PC-9 (cell line): Measurements from ENCODE around the gene GDF7. TPM values are rescaled to one million over a fixed set of nuclear protein-coding genes. Genes with fewer than 3 reads are reported as not detected.

Source experiments
- BruUV-seq: library from RNA; stranded (reverse); fragments of 400-500 nt; replicated peaks from 2 replicates; lab custom pipeline; 2021; lab: Mats Ljungman, UMichigan
- CTCF ChIA-PET: fragments of 300-600 bp; sonication (Branson Sonifier 250); formaldehyde crosslinking; loops from one replicate; lab custom pipeline; 2022; ENCODE audit warnings: antibody characterized with exemption; lab: Charles Lee
- POLR2A ChIA-PET: fragments of 300-600 bp; sonication (Branson Sonifier 250); formaldehyde crosslinking; loops from one replicate; lab custom pipeline; 2022; ENCODE audit warnings: antibody characterized with exemption; ENCODE audit not compliant: unreplicated experiment; lab: Charles Lee
- DNase-seq, 2 experiments: peaks; one replicate each; pipeline versions ENCODE4 v3.0.0 to v3.0.0-alpha.2; 2015 to 2022; ENCODE audit warnings: mixed read lengths in 1 of 2
- H2AFZ ChIP-seq: fragments of 200-600 bp; sonication (generic); 2 replicates; pipeline ENCODE4 v1.8.1; 2017; ENCODE audit warnings: antibody characterized with exemption
- H3F3A ChIP-seq: fragments of 200-600 bp; sonication (generic); 2 replicates; pipeline ENCODE4 v1.8.1; 2017; ENCODE audit warnings: antibody characterized with exemption, mild to moderate bottlenecking, low read depth; ENCODE audit not compliant: insufficient read depth
- H3K27ac ChIP-seq: fragments of 200-600 bp; sonication (generic); 2 replicates; pipeline ENCODE4 v1.6.1; 2016; ENCODE audit warnings: mixed run types
- H3K27me3 ChIP-seq: fragments of 200-600 bp; sonication (generic); 2 replicates; pipeline ENCODE4 v1.6.1; 2016; ENCODE audit warnings: low read depth, mixed run types; ENCODE audit not compliant: insufficient read depth
- H3K36me3 ChIP-seq: fragments of 200-600 bp; sonication (generic); 2 replicates; pipeline ENCODE4 v1.6.1; 2016; ENCODE audit warnings: low read depth, mixed run types
- H3K4me1 ChIP-seq: fragments of 200-600 bp; sonication (generic); replicated peaks from 2 replicates; pipeline ENCODE4 v1.6.1; 2016; ENCODE audit warnings: mixed run types; ENCODE audit not compliant: insufficient read depth
- H3K4me2 ChIP-seq: fragments of 200-600 bp; sonication (generic); 2 replicates; pipeline ENCODE4 v1.6.1; 2017; ENCODE audit warnings: mixed run types
- H3K4me3 ChIP-seq: fragments of 200-600 bp; sonication (generic); 2 replicates; pipeline ENCODE4 v1.6.1; 2016; ENCODE audit warnings: mixed run types
- H3K79me2 ChIP-seq: fragments of 200-600 bp; sonication (generic); 2 replicates; pipeline ENCODE4 v1.6.1; 2017; ENCODE audit warnings: low read depth, mixed run types
- H3K9me2 ChIP-seq: fragments of 200-600 bp; sonication (generic); 2 replicates; pipeline ENCODE4 v1.8.1; 2017; ENCODE audit warnings: mild to moderate bottlenecking; ENCODE audit not compliant: insufficient read depth
- H3K9me3 ChIP-seq: fragments of 200-600 bp; sonication (generic); 2 replicates; pipeline ENCODE4 v1.8.1; 2016; ENCODE audit warnings: low read depth; ENCODE audit not compliant: insufficient read depth
- H4K20me1 ChIP-seq: fragments of 200-600 bp; sonication (generic); 2 replicates; pipeline ENCODE4 v1.8.1; 2017; ENCODE audit not compliant: insufficient read depth
- EZH2 ChIP-seq: fragments of 200-600 bp; sonication (generic); IDR thresholded peaks from 2 replicates; pipeline ENCODE4 v1.8.0; 2017; ENCODE audit warnings: antibody characterized with exemption, low read depth
- intact Hi-C: fragments of 100-400 bp; cut with micrococcal nuclease; formaldehyde crosslinking; loops from one replicate; pipeline ENCODE4 v1.10.0; 2022; ENCODE audit not compliant: unreplicated experiment
- total RNA-seq: library from RNA; stranded (reverse); gene quantifications from 2 replicates; pipeline ENCODE4 v1.2.3, GENCODE V29; 2021
- TF ChIP-seq, protein P1 (sequence below): fragments of 200-600 bp; sonication (generic); conservative IDR thresholded peaks from 2 replicates; pipeline ENCODE4 v1.6.1; 2017; ENCODE audit warnings: mixed run types, antibody characterized with exemption, mild to moderate bottlenecking, moderate library complexity

Gene GDF7
- total RNA-seq, 1 experiment from 2014 or later, result 0.04 TPM

DNA sequence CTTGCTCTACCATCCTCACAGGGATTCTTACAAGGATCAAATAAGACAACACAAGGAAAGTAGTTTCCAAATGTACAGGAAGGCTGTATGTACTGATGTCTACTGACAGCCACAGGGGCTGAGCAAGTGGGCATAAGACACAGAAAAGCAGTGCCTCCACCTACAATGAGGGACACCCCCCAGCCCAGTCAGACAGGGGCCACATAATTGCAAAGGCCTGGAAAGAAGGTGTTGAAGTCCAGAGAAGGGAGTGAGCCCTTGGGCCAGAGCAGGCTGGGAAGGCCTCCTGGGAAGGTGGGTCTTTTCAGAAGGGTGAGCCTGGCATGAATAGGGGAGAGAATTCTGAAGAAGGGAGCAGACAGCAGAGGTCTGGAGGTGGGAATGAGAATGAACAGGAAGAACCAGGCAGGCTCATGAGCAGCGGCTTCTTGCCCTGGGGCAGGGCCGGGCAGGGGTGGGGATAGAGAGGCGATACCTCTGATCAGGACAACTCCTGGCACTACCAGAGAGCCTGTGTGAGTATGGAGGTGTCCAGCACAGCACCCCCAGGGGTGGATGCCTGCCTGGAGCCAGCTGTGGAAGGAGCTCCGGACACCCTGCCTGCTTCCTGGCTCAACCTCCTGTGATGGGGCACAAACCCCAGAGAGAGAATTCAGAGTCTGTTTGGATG lies 46.1 kb upstream of the GDF7 start:
- Histone ChIP-seq H3K79me2 (no peaks in the 10 kb centered on the region), H3K36me3 (no peaks in the 10 kb centered on the region), H2AFZ (no peak overlapping the region), H3K9me2 (no peaks in the 10 kb centered on the region), H3K4me2 (peak overlapping the region; percentile 26; the same call in 1 of the 2 replicates), H3K9me3 (no peaks in the 10 kb centered on the region), H3K4me1 (peaks cover 38% of the 10 kb centered on the region), H4K20me1 (no peaks in the 10 kb centered on the region), H3K27ac (no peak overlapping the region), H3F3A (peaks cover 3% of the 10 kb centered on the region; the same call in 1 of the 2 replicates), H3K4me3 (no peak overlapping the region), H3K27me3 (no peaks in the 10 kb centered on the region)
- POLR2A ChIA-PET, result interaction anchor here (0.7 kb wide), 1 partner anchor 389 kb away, joined by 9 read pairs; no protein-coding TSS in a partner anchor
- TF ChIP-seq, protein P1, sequence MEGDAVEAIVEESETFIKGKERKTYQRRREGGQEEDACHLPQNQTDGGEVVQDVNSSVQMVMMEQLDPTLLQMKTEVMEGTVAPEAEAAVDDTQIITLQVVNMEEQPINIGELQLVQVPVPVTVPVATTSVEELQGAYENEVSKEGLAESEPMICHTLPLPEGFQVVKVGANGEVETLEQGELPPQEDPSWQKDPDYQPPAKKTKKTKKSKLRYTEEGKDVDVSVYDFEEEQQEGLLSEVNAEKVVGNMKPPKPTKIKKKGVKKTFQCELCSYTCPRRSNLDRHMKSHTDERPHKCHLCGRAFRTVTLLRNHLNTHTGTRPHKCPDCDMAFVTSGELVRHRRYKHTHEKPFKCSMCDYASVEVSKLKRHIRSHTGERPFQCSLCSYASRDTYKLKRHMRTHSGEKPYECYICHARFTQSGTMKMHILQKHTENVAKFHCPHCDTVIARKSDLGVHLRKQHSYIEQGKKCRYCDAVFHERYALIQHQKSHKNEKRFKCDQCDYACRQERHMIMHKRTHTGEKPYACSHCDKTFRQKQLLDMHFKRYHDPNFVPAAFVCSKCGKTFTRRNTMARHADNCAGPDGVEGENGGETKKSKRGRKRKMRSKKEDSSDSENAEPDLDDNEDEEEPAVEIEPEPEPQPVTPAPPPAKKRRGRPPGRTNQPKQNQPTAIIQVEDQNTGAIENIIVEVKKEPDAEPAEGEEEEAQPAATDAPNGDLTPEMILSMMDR, result no peak
- TF ChIP-seq EZH2, result no peak
- intact Hi-C loops, result no loop called here
- peak; percentile 56 to 74 for DNase-seq
- CTCF ChIA-PET, result no interaction called here
- BruUV-seq, result no TSS peak

DNA sequence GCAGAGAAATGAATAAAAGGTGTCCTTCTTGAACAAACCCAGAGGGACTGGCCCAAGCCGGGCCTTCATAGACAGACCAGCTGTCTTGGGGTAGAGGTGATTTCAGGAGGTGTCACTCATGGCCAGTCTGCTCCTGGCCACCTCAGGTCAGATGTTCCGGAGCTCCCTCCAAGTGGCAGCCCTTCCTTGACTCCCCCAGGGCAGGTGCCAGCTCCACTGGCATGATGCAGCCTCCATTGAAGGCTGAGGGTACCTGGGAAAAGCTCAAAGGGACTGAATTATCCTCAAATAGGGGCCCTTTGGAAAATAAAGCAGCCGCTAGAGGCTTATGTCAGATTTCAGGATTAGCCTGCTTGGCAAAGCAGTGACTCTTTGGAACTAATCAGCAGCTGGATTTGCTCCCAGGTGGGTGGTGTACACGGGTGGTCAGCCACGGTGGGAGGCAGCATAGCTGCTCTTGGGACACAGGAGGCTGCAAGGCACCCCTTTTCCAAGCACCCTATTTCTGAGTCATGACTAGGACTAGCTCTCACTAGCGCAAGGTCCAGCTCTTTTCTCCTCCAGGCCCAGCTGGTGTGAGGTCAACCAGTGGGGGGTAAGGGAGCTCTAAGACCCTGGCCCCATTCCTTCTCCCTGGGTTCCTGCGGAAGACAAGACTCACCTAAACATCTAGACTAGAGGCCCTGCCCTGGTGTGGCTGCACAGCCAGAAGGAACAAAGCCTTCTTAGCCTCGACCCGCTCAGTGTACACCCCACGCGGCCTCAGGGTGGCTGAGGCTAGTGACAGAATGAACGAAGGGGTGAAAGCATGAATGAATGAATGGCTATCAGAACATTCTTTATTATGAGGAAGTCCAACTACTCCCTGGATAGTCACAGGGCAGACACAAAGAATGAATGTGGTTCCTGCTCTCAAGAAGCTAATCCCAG lies 45.3 kb upstream of the GDF7 start:
- TF ChIP-seq, protein P1, result no peak
- ChIA-PET CTCF (no interaction called here), POLR2A (interaction anchor here (0.5 to 0.7 kb wide), 2 partner anchors 389 to 570 kb away, joined by 3 to 9 read pairs; no protein-coding TSS in a partner anchor)
- no TSS peak for BruUV-seq
- H2AFZ ChIP-seq, result no peak overlapping the region
- no peaks in the 10 kb centered on the region for H3K9me2 ChIP-seq
- peaks cover 3% of the 10 kb centered on the region; the same call in 1 of the 2 replicates for H3F3A ChIP-seq
- H3K27ac ChIP-seq, result no peak overlapping the region
- H3K79me2 ChIP-seq, result no peaks in the 10 kb centered on the region
- no peaks in the 10 kb centered on the region for H3K27me3 ChIP-seq
- H3K9me3 ChIP-seq, result no peaks in the 10 kb centered on the region
- intact Hi-C loops, result no loop called here
- no peaks in the 10 kb centered on the region for H3K36me3 ChIP-seq
- no peak for DNase-seq
- no peaks in the 10 kb centered on the region for H4K20me1 ChIP-seq
- H3K4me3 ChIP-seq, result no peak overlapping the region
- H3K4me2 ChIP-seq, result peak overlapping the region; percentile 26; the same call in 1 of the 2 replicates
- peaks cover 38% of the 10 kb centered on the region for H3K4me1 ChIP-seq

DNA sequence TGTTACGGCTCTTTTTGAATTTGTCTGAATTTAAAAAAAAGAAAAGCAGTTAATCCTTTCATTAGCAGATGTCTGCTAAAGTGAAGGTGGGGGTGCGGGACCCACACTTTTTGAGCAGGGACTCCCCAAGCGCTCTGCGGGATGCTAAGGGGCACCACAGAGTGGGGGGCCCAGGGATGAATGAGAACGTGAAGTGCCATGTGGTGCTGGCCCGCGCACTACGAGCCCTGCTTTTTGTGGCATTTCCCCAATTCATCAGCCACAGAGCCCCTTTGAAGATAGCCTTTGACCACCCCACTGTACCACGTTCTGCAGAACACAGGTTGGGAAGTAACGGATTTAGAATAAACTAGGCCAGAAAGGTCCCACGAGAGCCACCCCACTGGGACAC lies 44.7 kb upstream of the GDF7 start:
- H3K36me3 ChIP-seq, result no peaks in the 10 kb centered on the region
- no peaks in the 10 kb centered on the region for H3K27me3 ChIP-seq
- no peak overlapping the region for H3K4me2 ChIP-seq
- H3F3A ChIP-seq, result peaks cover 3% of the 10 kb centered on the region; the same call in 1 of the 2 replicates
- no peak overlapping the region for H3K4me3 ChIP-seq
- H4K20me1 ChIP-seq, result no peaks in the 10 kb centered on the region
- H2AFZ ChIP-seq, result no peak overlapping the region
- peaks cover 37% of the 10 kb centered on the region for H3K4me1 ChIP-seq
- BruUV-seq, result no TSS peak
- intact Hi-C loops, result no loop called here
- CTCF ChIA-PET, result no interaction called here
- H3K9me2 ChIP-seq, result no peaks in the 10 kb centered on the region
- H3K79me2 ChIP-seq, result no peaks in the 10 kb centered on the region
- no peak for DNase-seq
- POLR2A ChIA-PET, result interaction anchor here (0.5 kb wide), 1 partner anchor 570 kb away, joined by 3 read pairs; no protein-coding TSS in a partner anchor
- no peaks in the 10 kb centered on the region for H3K9me3 ChIP-seq
- no peak overlapping the region for H3K27ac ChIP-seq
- TF ChIP-seq, protein P1, result no peak
- no peak for TF ChIP-seq EZH2
